CD4-positive, alpha-beta T cell treated with Interleukin-2 at 100 ng/mL for 4 hours (primary cell): ENCODE measurements around the gene LMTK2.
A peak's percentile ranks its signal among the peaks of the same experiment; 100 is the strongest.

Source experiments
- DNase-seq: peaks from one replicate; pipeline ENCODE4 v3.0.0-alpha.2; 2020; ENCODE audit warnings: low spot score

LMTK2 gene

DNA sequence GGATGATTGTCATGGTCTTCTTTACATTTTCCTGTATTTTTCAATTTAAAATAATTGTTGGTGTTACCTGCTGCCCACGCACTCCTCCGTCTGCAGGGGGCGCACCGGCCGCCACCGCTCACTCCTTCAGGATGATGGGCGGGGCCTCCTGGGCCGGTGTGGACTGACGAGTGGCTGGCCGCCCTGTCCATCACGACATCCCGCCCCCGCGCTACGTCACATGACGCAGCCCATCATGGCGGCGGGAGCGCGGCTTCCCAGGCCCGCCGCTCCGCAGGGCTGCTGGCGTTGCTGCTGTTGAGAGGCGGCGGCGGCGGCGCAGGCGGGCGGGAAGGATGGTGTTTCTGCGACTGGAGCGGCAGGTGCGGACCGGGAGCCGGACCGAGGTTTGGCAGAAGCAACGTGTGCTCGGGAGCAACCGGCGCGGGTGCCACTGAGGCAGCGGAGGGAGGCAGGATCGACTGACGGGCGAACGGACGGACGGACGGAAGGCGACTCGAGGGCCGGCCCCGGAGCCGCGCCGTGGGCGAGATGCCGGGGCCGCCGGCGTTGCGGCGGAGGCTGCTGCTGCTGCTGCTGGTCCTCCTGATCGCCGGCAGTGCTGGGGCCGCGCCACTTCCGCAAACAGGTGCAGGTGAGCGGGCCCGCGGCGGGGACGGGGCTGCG is at the start of gene LMTK2:
Gene LMTK2, plus strand, starts transcription at position 216 of the 666 bp plus-strand sequence. Its CDS starts 316 bp downstream, at position 532.
- peak; percentile 96 for DNase-seq

GRCh38 chr7:98057157-98057556 is 49.5 kb upstream of the LMTK2 start:
- no peak for DNase-seq

- DNase-seq = no peak
Measured at GRCh38 chr7:98058186-98058585, 48.5 kb upstream of the LMTK2 start.

DNA sequence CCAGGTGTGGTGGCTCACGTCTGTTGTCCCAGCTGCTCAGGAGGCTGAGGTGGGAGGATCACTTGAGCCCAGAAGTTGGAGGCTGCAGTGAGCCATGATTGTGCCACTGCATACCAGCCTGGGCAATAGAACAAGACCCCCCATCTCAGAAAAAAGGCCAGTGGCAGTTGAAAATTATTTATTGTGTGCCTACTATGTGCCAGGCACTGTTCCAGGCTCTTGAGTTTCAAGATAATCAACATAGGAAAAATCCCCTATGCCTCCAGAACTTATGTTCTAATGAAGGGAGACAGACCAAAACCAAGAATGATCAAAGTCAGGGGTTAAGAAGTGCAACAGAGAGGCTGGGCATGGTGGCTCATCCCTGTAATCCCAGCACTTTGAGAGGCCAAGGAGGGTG is 42.4 kb upstream of the LMTK2 start:
- DNase-seq = no peak

DNA sequence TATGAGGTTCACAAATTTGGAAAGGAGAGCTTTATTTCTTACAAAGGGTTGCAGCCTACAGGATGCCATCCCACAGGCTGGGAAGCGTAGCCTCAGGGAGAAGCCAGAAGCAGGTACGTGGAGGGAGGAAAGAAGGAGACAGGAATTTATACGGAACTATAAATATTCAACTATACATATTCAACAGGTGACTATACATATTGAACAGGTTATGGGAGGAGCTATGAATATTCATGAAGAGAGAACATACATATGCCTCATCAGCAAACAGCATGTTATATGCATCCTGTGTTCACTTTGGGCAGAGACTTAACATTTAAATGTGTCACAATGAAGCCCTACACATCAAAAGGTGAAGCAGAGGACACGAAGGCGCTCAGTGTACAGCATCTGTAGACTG is 40.5 kb upstream of the LMTK2 start:
- no peak for DNase-seq

GRCh38 chr7:98066934-98067507 is 39.6 kb upstream of the LMTK2 start:
- DNase-seq = no peak

DNA sequence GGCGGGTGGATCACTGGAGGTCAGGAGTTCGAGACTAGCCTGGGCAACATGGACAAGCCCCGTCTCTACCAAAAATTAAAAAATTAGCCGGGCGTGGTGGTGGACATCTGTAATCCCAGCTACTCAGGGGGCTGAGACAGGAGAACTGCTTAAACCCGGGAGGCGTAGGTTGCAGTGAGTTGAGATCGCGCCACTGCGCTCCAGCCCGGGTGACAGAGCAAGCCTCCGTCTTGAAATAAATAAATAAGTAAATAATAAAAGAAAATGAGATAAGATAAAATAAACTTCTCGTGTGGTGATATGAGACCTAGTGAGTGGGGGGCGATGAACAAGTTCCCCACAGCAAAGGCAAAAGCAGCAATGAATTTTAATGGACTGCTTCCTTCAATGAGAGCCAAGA is 33.6 kb upstream of the LMTK2 start:
- no peak for DNase-seq

- DNase-seq = no peak
Measured at GRCh38 chr7:98075801-98076200, 30.9 kb upstream of the LMTK2 start.

DNA sequence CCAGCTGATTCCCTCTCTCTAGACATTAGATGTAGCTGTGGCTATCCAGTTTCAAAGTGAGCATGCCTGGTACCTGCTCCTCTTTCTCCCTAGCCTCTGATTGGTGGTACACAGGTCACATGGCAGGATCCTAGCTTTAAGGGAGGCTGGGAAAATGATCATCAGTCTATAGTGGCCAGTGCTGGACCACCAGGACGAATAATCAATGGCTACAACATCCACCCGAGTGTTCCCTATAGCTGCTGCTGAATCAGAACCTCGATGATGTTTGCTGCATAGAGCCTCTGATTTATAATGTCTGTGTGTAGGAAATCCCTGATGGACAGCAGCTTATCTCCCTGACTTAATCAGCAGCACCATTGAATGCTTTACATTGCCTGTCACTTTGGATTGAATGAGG is 28.9 kb upstream of the LMTK2 start:
- DNase-seq = no peak

DNA sequence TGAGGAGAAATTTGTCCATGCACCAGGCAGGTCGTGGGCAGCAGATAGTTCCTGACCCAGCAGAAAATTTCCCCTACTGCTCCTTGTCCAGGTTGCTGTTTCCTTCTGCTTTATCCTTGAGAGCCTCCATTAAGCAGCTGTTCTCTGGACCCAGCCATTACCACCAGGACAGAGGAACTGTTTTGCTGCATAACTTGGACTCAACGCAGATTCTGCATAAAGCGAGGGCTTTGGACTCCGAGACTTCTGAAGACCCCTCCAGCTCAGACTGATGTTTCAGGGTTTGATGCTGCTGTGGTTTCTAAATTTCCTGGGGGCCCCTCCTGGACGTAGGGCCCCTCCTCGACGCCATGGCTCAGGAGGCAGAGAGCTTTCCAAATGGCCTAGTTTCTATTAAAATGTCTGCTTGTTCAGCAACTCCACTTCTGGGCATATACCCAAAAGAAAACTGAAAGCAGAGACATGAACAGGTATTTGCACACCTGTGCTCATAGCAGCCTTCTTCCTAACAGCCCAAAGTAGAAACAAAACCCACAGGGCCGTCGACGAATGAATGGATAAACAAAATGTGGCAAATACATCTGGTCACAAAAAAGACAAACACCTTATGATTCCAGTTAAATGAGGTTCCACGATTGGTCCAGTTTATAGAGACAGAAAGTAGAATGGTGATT is 28.3 kb upstream of the LMTK2 start:
- DNase-seq = no peak

DNA sequence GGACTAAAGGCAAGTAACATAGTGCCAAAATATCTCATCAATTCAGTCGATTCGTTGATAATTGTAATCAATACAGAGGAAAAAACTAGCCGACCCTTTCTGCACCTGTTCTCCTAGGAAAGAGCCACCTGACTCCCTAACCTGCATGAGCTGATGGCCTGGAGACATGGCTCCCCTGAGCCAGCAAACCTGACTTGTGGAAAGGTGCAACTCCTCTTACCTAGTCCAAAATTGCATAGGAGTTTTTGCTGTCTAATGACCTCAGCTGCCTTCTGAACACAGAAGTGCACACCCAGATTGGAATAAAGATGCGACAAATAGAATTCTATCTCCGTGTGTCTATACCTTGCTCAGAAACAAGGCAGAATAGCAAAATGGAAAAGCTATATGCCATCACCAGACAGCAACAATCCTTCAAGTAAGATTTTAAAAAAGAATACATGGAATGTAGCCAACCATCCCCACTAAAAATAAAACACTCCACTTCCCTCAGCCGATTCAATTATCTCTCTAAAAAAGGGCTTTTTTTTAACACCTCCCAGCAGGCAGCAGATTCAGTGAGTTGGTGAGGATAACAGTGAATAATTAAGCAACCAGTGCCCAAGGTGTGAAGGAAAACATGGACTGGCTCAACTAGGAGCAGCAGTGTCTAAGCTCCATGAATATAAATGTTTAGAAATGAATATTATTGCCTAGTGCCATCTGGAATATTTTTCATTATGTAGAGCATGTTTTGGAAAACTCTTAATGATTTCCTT is 26.6 kb upstream of the LMTK2 start:
- no peak for DNase-seq

- no peak for DNase-seq
Measured at GRCh38 chr7:98081319-98081718, 25.3 kb upstream of the LMTK2 start.

GRCh38 chr7:98084631-98085030 is 22.0 kb upstream of the LMTK2 start:
- DNase-seq = no peak

DNA sequence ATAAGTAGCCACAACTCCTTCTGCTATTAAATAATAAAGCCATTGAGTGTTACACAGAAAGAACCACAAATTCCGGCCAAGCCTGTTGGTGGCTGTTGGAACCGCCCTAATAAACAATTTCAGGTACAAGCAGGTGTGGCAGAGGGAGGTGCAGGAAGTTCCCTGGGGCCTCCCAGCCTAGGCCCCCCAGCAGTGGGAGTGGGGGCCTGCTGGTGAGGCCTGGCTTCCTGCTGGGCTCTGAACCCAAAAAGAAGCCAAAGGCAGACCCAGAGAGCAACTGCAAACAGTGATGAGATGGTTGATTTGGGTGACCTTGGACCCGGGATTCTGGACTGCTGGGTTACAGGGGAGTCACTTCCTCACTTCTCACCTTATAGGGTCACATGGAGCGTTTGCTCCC is 21.0 kb upstream of the LMTK2 start:
- no peak for DNase-seq

DNA sequence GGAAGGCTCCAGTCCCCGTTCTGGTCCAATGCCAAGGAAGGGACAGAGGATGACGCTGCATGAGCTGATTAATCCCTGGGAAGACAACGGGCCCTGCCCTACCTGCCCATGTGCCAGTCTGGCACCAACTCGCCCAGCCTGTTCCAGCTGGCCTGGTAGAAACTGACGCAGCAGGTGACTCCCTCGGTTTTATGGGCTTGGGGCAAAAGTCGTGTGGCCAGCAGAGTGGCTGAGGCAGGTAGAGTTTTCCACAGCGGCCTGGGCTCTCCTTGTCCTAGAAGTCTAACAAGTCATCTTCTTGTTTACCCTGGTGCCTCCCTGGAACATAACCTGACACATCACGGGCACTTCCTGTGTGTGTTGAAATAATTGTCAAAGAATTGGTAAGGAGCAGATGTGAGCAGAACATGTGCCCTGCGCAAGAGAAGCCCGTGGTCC is 20.4 kb upstream of the LMTK2 start:
- DNase-seq = no peak

- DNase-seq = no peak
Measured at GRCh38 chr7:98088109-98088508, 18.6 kb upstream of the LMTK2 start.

DNA sequence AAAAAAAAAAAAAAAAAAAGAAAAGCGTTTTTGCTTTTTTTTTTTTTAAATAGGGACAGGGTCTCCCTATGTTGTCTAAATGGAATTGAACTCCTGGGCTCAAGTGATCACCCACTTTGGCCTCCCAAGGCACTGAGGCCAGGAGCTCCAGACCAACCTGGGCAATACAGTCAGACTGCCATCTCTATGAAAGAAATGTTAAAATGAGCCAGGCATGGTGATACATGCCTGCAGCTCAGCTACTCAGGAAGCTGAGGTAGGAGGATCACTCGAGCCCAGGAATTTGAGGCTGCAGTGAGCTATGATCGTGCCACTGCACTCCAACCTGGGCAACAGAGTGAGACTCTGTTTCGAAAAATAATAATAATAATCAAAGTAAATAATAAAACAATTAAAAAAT is 16.5 kb upstream of the LMTK2 start:
- DNase-seq = no peak

DNA sequence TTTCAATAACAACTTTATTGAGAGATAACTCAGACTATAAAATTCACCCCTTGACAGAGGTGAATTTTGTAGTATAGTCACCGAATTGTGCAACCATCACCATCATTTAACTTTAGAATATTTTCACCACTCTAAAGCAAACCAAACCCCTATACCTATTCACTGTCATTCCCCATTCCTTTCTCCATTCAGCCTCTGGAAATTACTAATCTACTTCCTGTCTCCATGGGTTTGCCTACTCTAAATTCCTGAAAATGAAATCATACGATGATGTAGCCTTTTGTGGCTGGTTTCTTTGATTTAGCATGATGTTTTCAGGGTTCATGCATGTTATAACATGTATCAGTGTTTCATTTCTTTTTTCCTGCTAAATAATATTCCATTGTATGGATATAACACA is 15.6 kb upstream of the LMTK2 start:
- DNase-seq = no peak

GRCh38 chr7:98091523-98091922 is 15.1 kb upstream of the LMTK2 start:
- DNase-seq = no peak

- no peak for DNase-seq
Measured at GRCh38 chr7:98097042-98097645, 9.5 kb upstream of the LMTK2 start.

DNA sequence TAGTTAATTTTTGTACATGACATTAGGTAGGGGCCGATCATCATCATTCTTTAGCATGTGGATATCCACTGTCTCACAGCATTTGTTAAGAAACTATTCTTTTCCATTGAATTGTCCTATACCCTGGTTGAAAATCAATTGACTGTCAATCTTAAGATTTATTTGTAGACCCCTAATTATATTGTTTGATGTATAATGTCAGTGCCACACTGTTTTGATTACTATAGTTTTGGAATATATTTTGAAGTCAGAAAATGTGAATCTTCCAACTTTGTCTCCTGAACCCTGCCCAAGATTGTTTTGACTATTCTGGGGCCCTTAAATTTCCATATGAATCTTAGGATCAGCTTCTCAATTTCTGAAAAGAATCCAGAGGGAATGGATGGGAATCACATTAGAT is 6.6 kb upstream of the LMTK2 start:
- DNase-seq = no peak

GRCh38 chr7:98102170-98102569 is 4.5 kb upstream of the LMTK2 start:
- DNase-seq = no peak
